Caco-2 (cell line): ENCODE measurements around the gene MUC3A. TPM values are rescaled to one million over a fixed set of nuclear protein-coding genes. Genes with fewer than 3 reads are reported as not detected.

Source experiments
- BruUV-seq: library from RNA; stranded (reverse); fragments of 400-500 nt; replicated peaks from 2 replicates; lab custom pipeline; 2021; lab: Mats Ljungman, UMichigan
- CTCF ChIA-PET: fragments of 300-600 bp; sonication (Branson Sonifier 250); formaldehyde crosslinking; loops from one replicate; lab custom pipeline; 2022; ENCODE audit warnings: antibody characterized with exemption; lab: Charles Lee
- POLR2A ChIA-PET: fragments of 300-600 bp; sonication (Branson Sonifier 250); formaldehyde crosslinking; loops from one replicate; lab custom pipeline; 2022; ENCODE audit warnings: antibody characterized with exemption; lab: Charles Lee
- DNase-seq, 2 experiments: peaks; one replicate each; pipeline versions ENCODE4 v3.0.0 to v3.0.0-alpha.2; 2020 to 2022
- H3K27me3 ChIP-seq: replicated peaks from 2 replicates; pipeline ENCODE4 v1.6.0; 2011; ENCODE audit warnings: low read length; ENCODE audit not compliant: control insufficient read depth, insufficient read depth
- H3K36me3 ChIP-seq: 2 replicates; pipeline ENCODE4 v1.5.1; 2011; ENCODE audit warnings: low read length; ENCODE audit not compliant: control insufficient read depth, insufficient read depth
- H3K4me1 ChIP-seq: fragments of 250-450 bp; sonication (Bioruptor Pico); 2 replicates; pipeline ENCODE4 v1.5.1; 2020; ENCODE audit warnings: mild to moderate bottlenecking
- H3K4me3 ChIP-seq: 2 replicates; pipeline ENCODE4 v1.5.1; 2011; ENCODE audit warnings: low read depth, mild to moderate bottlenecking, control low read depth, low read length
- H3K9me3 ChIP-seq: fragments of 250-450 bp; sonication (Bioruptor Pico); 2 replicates; pipeline ENCODE4 v1.5.1; 2020; ENCODE audit warnings: mild to moderate bottlenecking, moderate library complexity
- H3K27ac Mint-ChIP-seq: one replicate; pipeline ENCODE4 v1.8.0; 2022; ENCODE audit warnings: mixed read lengths; ENCODE audit not compliant: unreplicated experiment
- H3K27me3 Mint-ChIP-seq: one replicate; pipeline ENCODE4 v1.8.0; 2022; ENCODE audit warnings: mixed read lengths; ENCODE audit not compliant: insufficient read depth, unreplicated experiment
- H3K36me3 Mint-ChIP-seq: one replicate; pipeline ENCODE4 v1.8.0; 2022; ENCODE audit warnings: mild to moderate bottlenecking, mixed read lengths; ENCODE audit not compliant: insufficient read depth, unreplicated experiment
- H3K4me1 Mint-ChIP-seq: one replicate; pipeline ENCODE4 v1.8.0; 2022; ENCODE audit warnings: low read depth, mixed read lengths; ENCODE audit not compliant: unreplicated experiment
- H3K4me3 Mint-ChIP-seq: one replicate; pipeline ENCODE4 v1.8.0; 2022; ENCODE audit warnings: mild to moderate bottlenecking, moderate library complexity, mixed read lengths; ENCODE audit not compliant: unreplicated experiment
- H3K9me3 Mint-ChIP-seq: one replicate; pipeline ENCODE4 v1.8.0; 2022; ENCODE audit warnings: mixed read lengths; ENCODE audit not compliant: unreplicated experiment
- CTCF ChIP-seq, 2 experiments: fragments of 200-600 bp in 1 of 2; IDR thresholded peaks; 1 replicate in 1 of 2; 2 replicates in 1 of 2; pipeline versions ENCODE4 v1.5.1 to v1.8.0; 2011 to 2022; ENCODE audit warnings: antibody characterized with exemption in 1 of 2, control low read depth in 1 of 2, inconsistent platforms in 1 of 2, low read depth in 1 of 2, low read length in 1 of 2, mild to moderate bottlenecking in 1 of 2, moderate library complexity in 1 of 2; ENCODE audit not compliant: insufficient read depth in 1 of 2, severe bottlenecking in 1 of 2, unreplicated experiment in 1 of 2
- intact Hi-C: fragments of 100-400 bp; cut with micrococcal nuclease; formaldehyde crosslinking; loops from one replicate; pipeline ENCODE4 v1.10.0; 2022; ENCODE audit not compliant: unreplicated experiment
- total RNA-seq: library from RNA; stranded (reverse); gene quantifications from 2 replicates; pipeline ENCODE4 v1.2.3, GENCODE V29; 2022

Gene MUC3A
- total RNA-seq, 1 experiment from 2014 or later: 25.1 TPM

GRCh38 chr7:100943693-100944092 lies 5.6 kb upstream of the MUC3A start:
- peaks cover 4% of the 10 kb centered on the region for H3K36me3 Mint-ChIP-seq
- peaks cover 11% of the 10 kb centered on the region for H3K4me1 Mint-ChIP-seq
- H3K4me3 Mint-ChIP-seq: no peak overlapping the region
- peaks cover 13% of the 10 kb centered on the region for H3K4me1 ChIP-seq
- H3K9me3 Mint-ChIP-seq: no peaks in the 10 kb centered on the region
- no peak for TF ChIP-seq CTCF (IDR thresholded peaks at IDR 0.05; ENCODE audit: insufficient read depth in 1 of 2, low read depth in 1 of 2, low read length in 1 of 2, severe bottlenecking in 1 of 2, unreplicated experiment in 1 of 2)
- no peaks in the 10 kb centered on the region for H3K27me3 Mint-ChIP-seq
- ChIA-PET POLR2A (no interaction called here), CTCF (no interaction called here)
- DNase-seq: no peak
- intact Hi-C loops: loop anchor here (2.0 kb wide), 2 partner anchors 31 to 47 kb away; no protein-coding TSS in a partner anchor
- no peak overlapping the region for H3K27ac Mint-ChIP-seq
- no peaks in the 10 kb centered on the region for H3K27me3 ChIP-seq
- BruUV-seq: no TSS peak
- H3K9me3 ChIP-seq: peaks cover 15% of the 10 kb centered on the region
- no peaks in the 10 kb centered on the region for H3K36me3 ChIP-seq
- no peak overlapping the region for H3K4me3 ChIP-seq

GRCh38 chr7:100944138-100944537 lies 5.2 kb upstream of the MUC3A start:
- H3K36me3 Mint-ChIP-seq: no peaks in the 10 kb centered on the region
- CTCF ChIA-PET: no interaction called here
- BruUV-seq: no TSS peak
- Histone ChIP-seq H3K4me3 (no peak overlapping the region), H3K36me3 (no peaks in the 10 kb centered on the region), H3K9me3 (peaks cover 15% of the 10 kb centered on the region), H3K27me3 (no peaks in the 10 kb centered on the region), H3K4me1 (peaks cover 13% of the 10 kb centered on the region)
- TF ChIP-seq CTCF (IDR thresholded peaks at IDR 0.05; ENCODE audit: insufficient read depth in 1 of 2, low read depth in 1 of 2, low read length in 1 of 2, severe bottlenecking in 1 of 2, unreplicated experiment in 1 of 2): no peak
- H3K9me3 Mint-ChIP-seq: no peaks in the 10 kb centered on the region
- peaks cover 11% of the 10 kb centered on the region for H3K4me1 Mint-ChIP-seq
- no peaks in the 10 kb centered on the region for H3K27me3 Mint-ChIP-seq
- H3K27ac Mint-ChIP-seq: no peak overlapping the region
- intact Hi-C loops: no loop called here
- H3K4me3 Mint-ChIP-seq: no peak overlapping the region
- no peak for DNase-seq
- POLR2A ChIA-PET: no interaction called here

GRCh38 chr7:100946111-100946510 lies 3.2 kb upstream of the MUC3A start:
- BruUV-seq: no TSS peak
- no peak overlapping the region for H3K27ac Mint-ChIP-seq
- no peak for DNase-seq
- H3K4me1 ChIP-seq: peaks cover 13% of the 10 kb centered on the region
- H3K36me3 Mint-ChIP-seq: no peaks in the 10 kb centered on the region
- no peak for TF ChIP-seq CTCF (IDR thresholded peaks at IDR 0.05; ENCODE audit: insufficient read depth in 1 of 2, low read depth in 1 of 2, low read length in 1 of 2, severe bottlenecking in 1 of 2, unreplicated experiment in 1 of 2)
- H3K27me3 ChIP-seq: no peaks in the 10 kb centered on the region
- intact Hi-C loops: no loop called here
- H3K4me3 Mint-ChIP-seq: no peak overlapping the region
- ChIA-PET POLR2A (no interaction called here), CTCF (interaction anchor here (0.7 kb wide), 1 partner anchor 48 kb away, joined by 3 read pairs; no protein-coding TSS in a partner anchor)
- no peaks in the 10 kb centered on the region for H3K36me3 ChIP-seq
- peaks cover 11% of the 10 kb centered on the region for H3K4me1 Mint-ChIP-seq
- H3K27me3 Mint-ChIP-seq: no peaks in the 10 kb centered on the region
- no peaks in the 10 kb centered on the region for H3K9me3 Mint-ChIP-seq
- H3K9me3 ChIP-seq: 0 out of 2 replicates have a peak, but pooled peaks cover 3% of the 10 kb centered on the region
- H3K4me3 ChIP-seq: no peak overlapping the region
